NCI-H1092 treated with DMSO at 0.1 percent for 48 hours (cell line): ENCODE data around the gene GRAMD2A.
A peak's percentile ranks its signal among the peaks of the same experiment; 100 is the strongest.

ENCODE experiments used
- DNase-seq: peaks from one replicate; lab custom pipeline; 2025; lab: John Stamatoyannopoulos, UW

Gene GRAMD2A

GRCh38 chr15:72197460-72198355, at the start of gene GRAMD2A:
GRAMD2A (minus strand) TSS chr15:72197787.
- DNase-seq, result no peak

- no peak for DNase-seq
These were observed 45.3 kb upstream of the GRAMD2A start for GRCh38 chr15:72242775-72243370.

GRCh38 chr15:72239652-72240051, 42.1 kb upstream of the GRAMD2A start:
- DNase-seq, result no peak

GRCh38 chr15:72238586-72238985, 41.0 kb upstream of the GRAMD2A start:
- DNase-seq, result no peak

- no peak for DNase-seq
These were observed 40.3 kb upstream of the GRAMD2A start for GRCh38 chr15:72237853-72238224.

GRCh38 chr15:72237029-72237852, 39.7 kb upstream of the GRAMD2A start:
- DNase-seq, result no peak

- no peak for DNase-seq
These were observed 38.9 kb upstream of the GRAMD2A start for GRCh38 chr15:72236381-72237003.

- no peak for DNase-seq
These were observed 37.7 kb upstream of the GRAMD2A start for GRCh38 chr15:72235298-72235697.

GRCh38 chr15:72233769-72234168, 36.2 kb upstream of the GRAMD2A start:
- no peak for DNase-seq

GRCh38 chr15:72231833-72232478, 34.4 kb upstream of the GRAMD2A start:
- peak; percentile 77 for DNase-seq

GRCh38 chr15:72231066-72231832, 33.7 kb upstream of the GRAMD2A start, which contains the start of gene PKM:
PKM (minus strand) TSS chr15:72231190; CDS start chr15:72219097, 12,093 bp downstream.
- DNase-seq, result peak; percentile 90

- DNase-seq, result peak; percentile 85
These were observed 32.8 kb upstream of the GRAMD2A start for GRCh38 chr15:72230197-72231065.

- DNase-seq, result no peak
These were observed 32.3 kb upstream of the GRAMD2A start for GRCh38 chr15:72229947-72230196.

GRCh38 chr15:72229076-72229946, 31.7 kb upstream of the GRAMD2A start:
- DNase-seq, result no peak

- DNase-seq, result no peak
These were observed 30.1 kb upstream of the GRAMD2A start for GRCh38 chr15:72227720-72228119.

- no peak for DNase-seq
These were observed 29.6 kb upstream of the GRAMD2A start for GRCh38 chr15:72227192-72227586.

- DNase-seq, result no peak
These were observed 25.7 kb upstream of the GRAMD2A start for GRCh38 chr15:72223278-72223677.

- DNase-seq, result no peak
These were observed 24.8 kb upstream of the GRAMD2A start for GRCh38 chr15:72222393-72222792.

- no peak for DNase-seq
These were observed 23.1 kb upstream of the GRAMD2A start for GRCh38 chr15:72220687-72221086.
